Mucosa of rectum (tissue), 2 donors: Measurements from ENCODE around the gene CCDC57.
A peak's percentile ranks its signal among the peaks of the same experiment; 100 is the strongest.
"Not testable (repeated sequence)": the region's sequence is repeated elsewhere in the genome, so short reads cannot be mapped to it uniquely, and the experiment has no call there.

Experiments used
- H3K27ac ChIP-seq, 2 donors: one replicate each; pipeline ENCODE4 v1.7.0; 2013; ENCODE audit warnings: inconsistent platforms in 2 of 2, low read depth in 2 of 2, low read length in 2 of 2
- H3K27me3 ChIP-seq, 2 donors: one replicate each; pipeline ENCODE4 v1.7.0; 2013; ENCODE audit warnings: low read length in 2 of 2; ENCODE audit not compliant: control insufficient read depth in 2 of 2, insufficient read depth in 2 of 2
- H3K36me3 ChIP-seq, 2 donors: one replicate each; pipeline ENCODE4 v1.7.0; 2013; ENCODE audit warnings: low read length in 2 of 2; ENCODE audit not compliant: control insufficient read depth in 2 of 2, insufficient read depth in 2 of 2
- H3K4me1 ChIP-seq, 2 donors: one replicate each; pipeline ENCODE4 v1.7.0; 2013; ENCODE audit warnings: low read length in 2 of 2, mild to moderate bottlenecking in 1 of 2; ENCODE audit not compliant: control insufficient read depth in 2 of 2, insufficient read depth in 2 of 2
- H3K4me3 ChIP-seq, 2 donors: one replicate each; pipeline ENCODE4 v1.7.0; 2013; ENCODE audit warnings: low read length in 2 of 2
- H3K9ac ChIP-seq, 2 donors: one replicate each; pipeline ENCODE4 v1.7.0; 2013; ENCODE audit warnings: low read length in 2 of 2, low read depth in 1 of 2, mild to moderate bottlenecking in 1 of 2
- H3K9me3 ChIP-seq, 2 donors: one replicate each; pipeline ENCODE4 v1.7.0; 2013; ENCODE audit warnings: low read length in 2 of 2; ENCODE audit not compliant: control insufficient read depth in 2 of 2
- donor health status: healthy.
- donor health status: Normal muscosa, but diverticular disease.

The CCDC57 gene

GRCh38 chr17:82201498-82201910 is 11.1 kb downstream of the CCDC57 start:
- Histone ChIP-seq H3K9ac (no peak overlapping the region), H3K36me3 (peaks cover 10 to 13% of the 10 kb centered on the region in 2 donors), H3K4me1 (peaks cover 10 to 14% of the 10 kb centered on the region in 2 donors), H3K4me3 (no peak overlapping the region), H3K27me3 (no peaks in the 10 kb centered on the region), H3K9me3 (no peaks in the 10 kb centered on the region), H3K27ac (no peak overlapping the region)

- Histone ChIP-seq H3K9me3 (no peaks in the 10 kb centered on the region), H3K9ac (no peak overlapping the region), H3K27ac (no peak overlapping the region), H3K4me1 (peaks cover 5 to 9% of the 10 kb centered on the region in 2 donors), H3K27me3 (no peaks in the 10 kb centered on the region), H3K4me3 (no peak overlapping the region), H3K36me3 (peaks cover 10 to 16% of the 10 kb centered on the region in 2 donors)
These were observed 11.7 kb downstream of the CCDC57 start for GRCh38 chr17:82200743-82201497.

GRCh38 chr17:82200135-82200534 is 12.5 kb downstream of the CCDC57 start:
- no peak overlapping the region for H3K27ac ChIP-seq
- H3K4me3 ChIP-seq: no peak overlapping the region
- no peaks in the 10 kb centered on the region for H3K27me3 ChIP-seq
- H3K36me3 ChIP-seq: peaks cover 10 to 18% of the 10 kb centered on the region in 2 donors
- no peak overlapping the region for H3K9ac ChIP-seq
- no peaks in the 10 kb centered on the region for H3K9me3 ChIP-seq
- H3K4me1 ChIP-seq: peaks cover 4 to 8% of the 10 kb centered on the region in 2 donors

DNA sequence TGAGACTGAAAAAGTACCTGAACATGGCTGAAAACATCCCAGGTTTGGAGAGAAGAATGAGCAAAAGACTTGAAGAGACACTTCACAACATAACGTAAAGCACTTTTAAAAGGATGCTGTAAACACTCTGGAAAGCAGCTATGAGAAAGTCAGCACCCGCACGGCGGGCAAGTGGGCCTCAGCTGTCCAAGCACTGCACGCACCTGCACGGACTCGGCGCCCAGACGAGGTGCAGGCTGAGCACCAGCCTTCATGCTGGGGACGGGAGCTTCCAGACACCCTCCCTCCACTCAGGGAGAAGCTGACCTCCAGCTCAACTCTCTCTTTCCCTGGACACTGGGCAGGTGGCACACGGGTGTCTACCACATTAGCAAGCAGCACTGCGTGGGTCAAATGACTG is 13.1 kb downstream of the CCDC57 start:
- no peak overlapping the region for H3K27ac ChIP-seq
- peaks cover 4 to 8% of the 10 kb centered on the region in 2 donors for H3K4me1 ChIP-seq
- no peaks in the 10 kb centered on the region for H3K27me3 ChIP-seq
- H3K9ac ChIP-seq: no peak overlapping the region
- H3K9me3 ChIP-seq: no peaks in the 10 kb centered on the region
- H3K4me3 ChIP-seq: no peak overlapping the region
- peaks cover 15 to 23% of the 10 kb centered on the region in 2 donors for H3K36me3 ChIP-seq

DNA sequence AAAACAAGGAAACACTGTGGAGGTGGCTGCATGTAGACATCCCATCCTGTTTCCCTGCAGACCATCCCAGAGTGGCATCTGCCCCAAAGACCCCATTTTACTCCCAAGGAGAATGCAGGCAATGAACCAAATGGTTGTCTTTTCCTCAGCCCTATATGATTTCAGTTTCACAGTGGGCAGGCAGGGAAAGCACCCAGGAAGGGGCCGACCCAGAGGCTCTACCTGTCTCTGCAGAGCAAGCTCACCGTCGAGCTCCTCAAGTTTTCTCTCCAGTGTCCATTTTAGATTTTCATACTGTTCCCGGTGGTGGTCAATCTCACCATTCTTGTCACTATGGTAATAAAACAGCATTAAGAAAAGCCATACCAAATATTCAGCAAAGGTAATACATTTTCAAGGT is 14.6 kb downstream of the CCDC57 start:
- no peak overlapping the region for H3K27ac ChIP-seq
- H3K4me1 ChIP-seq: peaks cover 8 to 15% of the 10 kb centered on the region in 2 donors
- H3K9ac ChIP-seq: no peak overlapping the region
- H3K36me3 ChIP-seq: peaks cover 15 to 25% of the 10 kb centered on the region in 2 donors
- no peaks in the 10 kb centered on the region for H3K9me3 ChIP-seq
- no peaks in the 10 kb centered on the region for H3K27me3 ChIP-seq
- H3K4me3 ChIP-seq: no peak overlapping the region

DNA sequence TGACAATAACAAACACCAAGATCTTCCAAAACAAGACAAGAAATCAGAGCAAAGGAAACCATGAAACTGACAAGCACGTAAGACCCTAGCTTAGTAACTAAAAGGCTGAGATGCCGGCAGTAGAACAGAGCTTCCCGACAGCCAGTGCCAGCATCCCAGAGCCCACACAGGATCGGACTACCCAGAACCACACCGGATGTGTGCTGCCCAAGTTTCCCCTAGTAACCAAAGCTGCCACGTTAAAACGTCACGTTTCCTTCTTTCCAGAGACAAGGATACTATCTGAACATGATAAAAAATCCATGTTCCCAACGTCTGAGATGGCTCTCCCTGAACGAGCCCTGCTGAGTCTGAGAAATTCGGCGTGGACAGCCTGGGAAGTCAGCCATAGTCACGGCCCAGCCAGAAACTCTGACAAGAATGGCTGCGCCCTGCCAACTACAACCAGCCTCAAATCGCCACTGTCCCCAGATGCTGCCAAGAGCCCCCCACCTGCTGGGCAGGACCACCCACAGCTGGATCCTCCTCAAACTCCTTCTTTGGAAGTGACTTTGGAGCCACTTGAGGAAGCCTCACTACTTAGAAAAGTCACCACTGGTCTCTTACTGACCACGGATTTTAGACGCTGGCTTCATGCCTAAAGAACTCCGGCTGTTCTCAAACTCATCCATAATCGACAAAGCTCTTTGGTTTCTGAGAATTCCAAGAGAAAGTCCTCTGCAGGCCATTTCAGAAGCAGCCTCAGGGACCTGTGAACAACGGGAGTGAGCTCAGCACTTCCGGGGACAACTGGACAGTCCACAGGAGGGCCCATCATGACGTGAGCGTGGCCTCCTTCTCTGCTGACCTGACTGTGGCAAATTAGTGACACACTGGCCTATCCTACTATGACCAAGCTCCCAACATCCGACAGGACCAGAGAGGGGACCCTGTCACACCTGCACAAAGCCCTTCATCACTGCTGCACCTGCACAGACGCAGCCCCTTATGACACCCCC is 16.7 kb downstream of the CCDC57 start:
- Histone ChIP-seq H3K4me1 (peaks cover 8 to 15% of the 10 kb centered on the region in 2 donors), H3K4me3 (no peak overlapping the region), H3K27me3 (no peaks in the 10 kb centered on the region), H3K9ac (no peak overlapping the region), H3K9me3 (no peaks in the 10 kb centered on the region), H3K36me3 (peaks cover 15 to 25% of the 10 kb centered on the region in 2 donors), H3K27ac (no peak overlapping the region)

GRCh38 chr17:82194765-82195164 is 17.9 kb downstream of the CCDC57 start:
- peaks cover 12 to 24% of the 10 kb centered on the region in 2 donors for H3K36me3 ChIP-seq
- H3K9me3 ChIP-seq: no peaks in the 10 kb centered on the region
- no peak overlapping the region for H3K27ac ChIP-seq
- no peak overlapping the region for H3K4me3 ChIP-seq
- H3K4me1 ChIP-seq: peaks cover 8 to 15% of the 10 kb centered on the region in 2 donors
- no peak overlapping the region for H3K9ac ChIP-seq
- no peaks in the 10 kb centered on the region for H3K27me3 ChIP-seq

GRCh38 chr17:82193520-82194220 is 19.0 kb downstream of the CCDC57 start:
- peaks cover 8 to 22% of the 10 kb centered on the region in 2 donors for H3K36me3 ChIP-seq
- peaks cover 8 to 11% of the 10 kb centered on the region in 2 donors for H3K4me1 ChIP-seq
- no peaks in the 10 kb centered on the region for H3K9me3 ChIP-seq
- H3K27me3 ChIP-seq: no peaks in the 10 kb centered on the region
- H3K4me3 ChIP-seq: peak overlapping the region in 1 of 2 donors; percentile 41
- peak overlapping the region in 1 of 2 donors; percentile 47 for H3K9ac ChIP-seq
- H3K27ac ChIP-seq: peak overlapping the region; percentile 48 to 75

- not testable (repeated sequence) for H3K4me3 ChIP-seq, H3K9me3 ChIP-seq, H3K27me3 ChIP-seq, H3K9ac ChIP-seq
- peaks cover 6 to 11% of the 10 kb centered on the region in 2 donors for H3K4me1 ChIP-seq
- peaks cover 8 to 20% of the 10 kb centered on the region in 2 donors for H3K36me3 ChIP-seq
- peak overlapping the region; percentile 48 to 75 for H3K27ac ChIP-seq
These were observed 19.6 kb downstream of the CCDC57 start for GRCh38 chr17:82193050-82193449.
